Endothelial cell of umbilical vein (primary cell): ENCODE data around the gene SMARCA2.

Source experiments
- EZH2 ChIP-seq: IDR thresholded peaks from 2 replicates; pipeline ENCODE4 v1.6.1; 2012; ENCODE audit warnings: borderline replicate concordance, low read depth, mild to moderate bottlenecking, moderate library complexity, low read length, inconsistent platforms; ENCODE audit not compliant: severe bottlenecking
- FOS ChIP-seq: IDR thresholded peaks from 2 replicates; pipeline ENCODE4 v1.6.1; 2011; ENCODE audit warnings: mild to moderate bottlenecking, low read length, moderate library complexity, borderline replicate concordance; ENCODE audit not compliant: insufficient read depth
- GATA2 ChIP-seq: IDR thresholded peaks from 2 replicates; pipeline ENCODE4 v1.7.0; 2011; ENCODE audit warnings: low read depth, mild to moderate bottlenecking, moderate library complexity, mixed read lengths, low read length; ENCODE audit not compliant: insufficient read length, insufficient read depth
- JUN ChIP-seq: IDR thresholded peaks from 2 replicates; pipeline ENCODE4 v1.6.1; 2011; ENCODE audit warnings: borderline replicate concordance, low read depth; ENCODE audit not compliant: insufficient read length, insufficient read depth
- POLR2A ChIP-seq: IDR thresholded peaks from 2 replicates; pipeline ENCODE4 v1.6.1; 2012; ENCODE audit warnings: low read depth, mild to moderate bottlenecking, control low read depth, low read length
- POLR2AphosphoS5 ChIP-seq: IDR thresholded peaks from 2 replicates; pipeline ENCODE4 v1.6.1; 2012; ENCODE audit warnings: low read depth, mild to moderate bottlenecking, control low read depth, low read length, moderate library complexity; ENCODE audit not compliant: insufficient read depth
- TF ChIP-seq, protein P1 (sequence below), 2 donors: IDR thresholded peaks; 1 replicate in 1 of 2; 2 replicates in 1 of 2; pipeline ENCODE4 v1.5.1; 2011; ENCODE audit warnings: low read length in 2 of 2, mild to moderate bottlenecking in 2 of 2, moderate library complexity in 2 of 2, control low read depth in 1 of 2, inconsistent platforms in 1 of 2, low read depth in 1 of 2; ENCODE audit not compliant: insufficient read depth in 1 of 2; ENCODE audit errors: extremely low read depth in 1 of 2
- TF ChIP-seq, protein P2 (sequence below): IDR thresholded peaks from 2 replicates; pipeline ENCODE4 v1.6.1; 2011; ENCODE audit not compliant: insufficient read depth, insufficient read length

DNA sequence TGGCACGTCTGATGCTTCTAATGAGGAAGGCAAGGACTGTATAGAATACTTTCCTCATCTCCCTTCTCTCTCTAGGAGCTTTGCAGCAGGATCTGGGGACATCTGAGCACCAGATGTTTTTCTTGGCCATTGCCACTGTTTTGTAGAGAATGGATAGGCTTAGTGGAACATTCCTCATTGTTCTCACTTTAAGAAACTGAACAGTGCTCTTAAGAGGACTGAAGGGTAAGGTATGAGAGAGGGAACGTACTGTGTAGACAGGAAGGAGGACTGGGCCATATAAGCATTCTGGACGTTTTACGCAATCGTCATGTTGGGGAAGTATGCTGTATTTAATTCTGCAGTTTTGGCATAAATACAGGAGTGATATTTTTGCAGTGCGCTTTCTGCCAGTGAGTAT lies 70.6 kb downstream of the SMARCA2 start:
- no peak for TF ChIP-seq POLR2AphosphoS5
- no peak for TF ChIP-seq EZH2
- TF ChIP-seq, protein P1, sequence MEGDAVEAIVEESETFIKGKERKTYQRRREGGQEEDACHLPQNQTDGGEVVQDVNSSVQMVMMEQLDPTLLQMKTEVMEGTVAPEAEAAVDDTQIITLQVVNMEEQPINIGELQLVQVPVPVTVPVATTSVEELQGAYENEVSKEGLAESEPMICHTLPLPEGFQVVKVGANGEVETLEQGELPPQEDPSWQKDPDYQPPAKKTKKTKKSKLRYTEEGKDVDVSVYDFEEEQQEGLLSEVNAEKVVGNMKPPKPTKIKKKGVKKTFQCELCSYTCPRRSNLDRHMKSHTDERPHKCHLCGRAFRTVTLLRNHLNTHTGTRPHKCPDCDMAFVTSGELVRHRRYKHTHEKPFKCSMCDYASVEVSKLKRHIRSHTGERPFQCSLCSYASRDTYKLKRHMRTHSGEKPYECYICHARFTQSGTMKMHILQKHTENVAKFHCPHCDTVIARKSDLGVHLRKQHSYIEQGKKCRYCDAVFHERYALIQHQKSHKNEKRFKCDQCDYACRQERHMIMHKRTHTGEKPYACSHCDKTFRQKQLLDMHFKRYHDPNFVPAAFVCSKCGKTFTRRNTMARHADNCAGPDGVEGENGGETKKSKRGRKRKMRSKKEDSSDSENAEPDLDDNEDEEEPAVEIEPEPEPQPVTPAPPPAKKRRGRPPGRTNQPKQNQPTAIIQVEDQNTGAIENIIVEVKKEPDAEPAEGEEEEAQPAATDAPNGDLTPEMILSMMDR (IDR thresholded peaks at IDR 0.05; ENCODE audit: extremely low read depth in 1 of 2, insufficient read depth in 1 of 2, low read depth in 1 of 2, low read length in 2 of 2), result no peak
- no peak for TF ChIP-seq GATA2
- TF ChIP-seq, protein P2, sequence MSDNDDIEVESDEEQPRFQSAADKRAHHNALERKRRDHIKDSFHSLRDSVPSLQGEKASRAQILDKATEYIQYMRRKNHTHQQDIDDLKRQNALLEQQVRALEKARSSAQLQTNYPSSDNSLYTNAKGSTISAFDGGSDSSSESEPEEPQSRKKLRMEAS, result no peak
- TF ChIP-seq POLR2A, result no peak
- TF ChIP-seq FOS, result no peak
- TF ChIP-seq JUN, result no peak
